Measurements from ENCODE around the gene WDFY3. TPM values are rescaled to one million over a fixed set of nuclear protein-coding genes. Genes with fewer than 3 reads are reported as not detected.

Gene WDFY3
- total RNA-seq, 4 donors from 2014 or later, result 103 to 141 (median 121) TPM

- no peak for DNase-seq
- H3K4me1 ChIP-seq, result no peaks in the 10 kb centered on the region
- no peak for TF ChIP-seq CTCF (IDR thresholded peaks at IDR 0.05)
- TF ChIP-seq POLR2A (IDR thresholded peaks at IDR 0.05), result no peak
- WGBS, 2 donors, result 87 to 91% methylated on average over 3 of the region's 3 CpGs
- H3K27ac ChIP-seq, result no peak overlapping the region
- no peak overlapping the region for H3K4me3 ChIP-seq (replicated peaks in 1 of 3)
- intact Hi-C loops (cut with DNase I), result no loop called here
- peaks cover 3 to 10% of the 10 kb centered on the region in 2 donors for H3K36me3 ChIP-seq
- no peaks in the 10 kb centered on the region for H3K27me3 ChIP-seq
- H3K9me3 ChIP-seq, result no peaks in the 10 kb centered on the region
These were observed 167.2 kb downstream of the WDFY3 start for GRCh38 chr4:84799318-84799717.

GRCh38 chr4:84796394-84796793, 170.1 kb downstream of the WDFY3 start:
- Histone ChIP-seq H3K9me3 (no peaks in the 10 kb centered on the region), H3K36me3 (peaks cover 3 to 10% of the 10 kb centered on the region in 2 donors)
- peak; percentile 19 for DNase-seq

GRCh38 chr4:84792366-84793301, 173.9 kb downstream of the WDFY3 start:
- Histone ChIP-seq H3K27me3 (no peaks in the 10 kb centered on the region), H3K36me3 (peaks cover 0 to 3% of the 10 kb centered on the region in 2 donors), H3K4me3 (replicated peaks in 1 of 3) (no peak overlapping the region), H3K4me1 (no peaks in the 10 kb centered on the region), H3K27ac (no peak overlapping the region), H3K9me3 (no peaks in the 10 kb centered on the region)
- DNase-seq, result no peak
- TF ChIP-seq POLR2A (IDR thresholded peaks at IDR 0.05), result no peak
- no peak for TF ChIP-seq CTCF (IDR thresholded peaks at IDR 0.05)
- intact Hi-C loops (cut with DNase I), result no loop called here
- 91 to 95% methylated on average over 4 of the region's 4 CpGs for WGBS, 2 donors

More at GRCh38 chr4:84796394-84796793, 170.1 kb downstream of the WDFY3 start:
- TF ChIP-seq CTCF (IDR thresholded peaks at IDR 0.05), result no peak
- no peak for TF ChIP-seq POLR2A (IDR thresholded peaks at IDR 0.05)
- Histone ChIP-seq H3K27ac (no peak overlapping the region), H3K4me3 (replicated peaks in 1 of 3) (no peak overlapping the region), H3K4me1 (no peaks in the 10 kb centered on the region), H3K27me3 (no peaks in the 10 kb centered on the region)
- WGBS, 2 donors, result 73 to 81% methylated on average over 3 of the region's 3 CpGs
- intact Hi-C loops (cut with DNase I), result no loop called here

- 92 to 93% methylated on average over 5 of the region's 5 CpGs for WGBS, 2 donors
- DNase-seq, result no peak
- H3K4me3 ChIP-seq (replicated peaks in 1 of 3), result no peak overlapping the region
- intact Hi-C loops (cut with DNase I), result no loop called here
- H3K36me3 ChIP-seq, result peaks cover 13% of the 10 kb centered on the region in 2 donors
- H3K4me1 ChIP-seq, result no peaks in the 10 kb centered on the region
- H3K27ac ChIP-seq, result no peak overlapping the region
- no peaks in the 10 kb centered on the region for H3K9me3 ChIP-seq
- TF ChIP-seq POLR2A (IDR thresholded peaks at IDR 0.05) (no peak), CTCF (IDR thresholded peaks at IDR 0.05) (no peak)
- no peaks in the 10 kb centered on the region for H3K27me3 ChIP-seq
These were observed 175.5 kb downstream of the WDFY3 start for GRCh38 chr4:84790769-84791565.
